Tibial nerve (tissue), 4 donors: ENCODE results near the gene MAGI2. TPM values are rescaled to one million over a fixed set of nuclear protein-coding genes. Genes with fewer than 3 reads are reported as not detected.

Experiments
- DNase-seq, 2 donors: peaks; one replicate each; pipeline ENCODE4 v3.0.0-alpha.2; 2019; ENCODE audit warnings: low spot score in 2 of 2
- H3K27ac ChIP-seq, 4 donors: fragments of 200-600 bp; sonication (generic) in 3 of 4; one replicate each; pipeline ENCODE4 v1.5.1; 2017 to 2019; ENCODE audit warnings: mild to moderate bottlenecking in 1 of 4
- H3K27me3 ChIP-seq, 2 donors: fragments of 200-600 bp; sonication (generic) in 1 of 2; one replicate each; pipeline versions ENCODE4 v1.5.1 to v1.6.0; 2017 to 2019
- H3K36me3 ChIP-seq, 3 donors: fragments of 200-600 bp; sonication (generic); one replicate each; pipeline ENCODE4 v1.5.1; 2018 to 2019
- H3K4me1 ChIP-seq, 4 donors: fragments of 200-600 bp; sonication (generic) in 3 of 4; one replicate each; pipeline ENCODE4 v1.5.1; 2017 to 2019
- H3K4me3 ChIP-seq, 4 donors: fragments of 200-600 bp; sonication (generic) in 3 of 4; one replicate each; pipeline ENCODE4 v1.5.1; 2017 to 2019; ENCODE audit warnings: mild to moderate bottlenecking in 1 of 4, moderate library complexity in 1 of 4
- H3K9me3 ChIP-seq, 4 donors: fragments of 200-600 bp; sonication (generic) in 3 of 4; one replicate each; pipeline ENCODE4 v1.5.1; 2017 to 2019
- EP300 ChIP-seq, 2 donors: sonication (generic); formaldehyde crosslinking; IDR thresholded peaks; one replicate each; pipeline ENCODE4 v1.6.1; 2017; ENCODE audit warnings: antibody characterized with exemption in 2 of 2, mild to moderate bottlenecking in 1 of 2
- POLR2A ChIP-seq, 2 donors: fragments of 450-650 bp; IDR thresholded peaks; one replicate each; pipeline ENCODE4 v1.6.1; 2017; ENCODE audit warnings: antibody characterized with exemption in 2 of 2, mild to moderate bottlenecking in 2 of 2, moderate library complexity in 2 of 2
- WGBS, 2 donors: methylation state at CpG; one replicate each; pipeline ENCODE4 v1.1.5; 2018; 5-methylcytosine and 5-hydroxymethylcytosine counted together
- total RNA-seq, 4 donors: library from RNA; depleted of rRNA; stranded (reverse); fragments of >200 nt; gene quantifications; one replicate each; pipeline ENCODE4 v1.1.0, GENCODE V29; 2016
- TF ChIP-seq, protein P1 (sequence below), 5 experiments: fragments of 200-600 bp in 3 of 5; fragments of 450-650 bp in 2 of 5; sonication (generic) in 3 of 5; IDR thresholded peaks; one replicate each; pipeline ENCODE4 v1.5.1; 2016 to 2019; ENCODE audit warnings: antibody characterized with exemption in 5 of 5, mild to moderate bottlenecking in 3 of 5, moderate library complexity in 2 of 5

The MAGI2 gene
- total RNA-seq, 4 donors from 2014 or later: 33.6 to 58.2 (median 55.6) TPM

DNA sequence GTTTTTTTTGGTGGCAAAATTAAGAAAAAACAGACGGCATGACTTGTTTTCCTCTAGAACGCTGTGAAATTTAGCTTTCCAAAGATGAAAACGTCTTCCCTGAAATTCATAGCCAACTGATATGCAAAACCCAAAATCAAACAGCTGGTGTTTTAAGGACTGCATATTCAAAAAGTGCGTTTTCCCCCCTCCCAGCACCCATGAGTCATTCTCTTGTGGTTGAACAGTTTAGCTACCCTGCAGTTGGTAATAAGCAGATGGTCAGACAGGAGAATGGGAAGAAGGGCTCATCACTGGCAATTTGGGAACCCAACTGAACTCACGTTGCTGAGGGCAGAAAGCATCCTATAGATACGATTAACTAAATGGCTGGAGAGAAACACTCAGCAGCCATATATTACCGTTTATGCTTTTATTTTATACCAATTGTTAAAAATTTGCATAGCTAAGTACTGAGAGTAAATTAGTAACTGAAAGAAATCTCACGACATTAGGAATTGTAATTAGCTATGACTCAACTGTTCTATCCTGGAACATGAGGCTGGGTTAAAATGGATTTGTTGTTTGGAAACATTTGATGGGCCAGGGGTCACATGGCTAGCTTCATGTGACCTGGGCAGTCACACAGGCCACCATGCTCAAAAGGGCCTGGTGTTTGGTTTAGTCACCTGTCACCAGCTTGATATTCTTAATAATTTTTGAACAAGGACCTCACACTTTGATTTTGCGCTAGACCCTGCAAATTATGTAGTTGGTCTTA is 1311.8 kb downstream of the MAGI2 start:
- H3K9me3 ChIP-seq: peaks cover 0 to 7% (median 0%) of the 10 kb centered on the region in 4 donors
- WGBS, 2 donors: 83 to 84% methylated on average over 9 of the region's 9 CpGs
- no peak overlapping the region for H3K4me3 ChIP-seq
- H3K27me3 ChIP-seq: no peaks in the 10 kb centered on the region
- H3K36me3 ChIP-seq: peaks cover 0 to 6% (median 0%) of the 10 kb centered on the region in 3 donors
- TF ChIP-seq POLR2A (IDR thresholded peaks at IDR 0.05): no peak
- TF ChIP-seq, protein P1, sequence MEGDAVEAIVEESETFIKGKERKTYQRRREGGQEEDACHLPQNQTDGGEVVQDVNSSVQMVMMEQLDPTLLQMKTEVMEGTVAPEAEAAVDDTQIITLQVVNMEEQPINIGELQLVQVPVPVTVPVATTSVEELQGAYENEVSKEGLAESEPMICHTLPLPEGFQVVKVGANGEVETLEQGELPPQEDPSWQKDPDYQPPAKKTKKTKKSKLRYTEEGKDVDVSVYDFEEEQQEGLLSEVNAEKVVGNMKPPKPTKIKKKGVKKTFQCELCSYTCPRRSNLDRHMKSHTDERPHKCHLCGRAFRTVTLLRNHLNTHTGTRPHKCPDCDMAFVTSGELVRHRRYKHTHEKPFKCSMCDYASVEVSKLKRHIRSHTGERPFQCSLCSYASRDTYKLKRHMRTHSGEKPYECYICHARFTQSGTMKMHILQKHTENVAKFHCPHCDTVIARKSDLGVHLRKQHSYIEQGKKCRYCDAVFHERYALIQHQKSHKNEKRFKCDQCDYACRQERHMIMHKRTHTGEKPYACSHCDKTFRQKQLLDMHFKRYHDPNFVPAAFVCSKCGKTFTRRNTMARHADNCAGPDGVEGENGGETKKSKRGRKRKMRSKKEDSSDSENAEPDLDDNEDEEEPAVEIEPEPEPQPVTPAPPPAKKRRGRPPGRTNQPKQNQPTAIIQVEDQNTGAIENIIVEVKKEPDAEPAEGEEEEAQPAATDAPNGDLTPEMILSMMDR (IDR thresholded peaks at IDR 0.05): no peak
- TF ChIP-seq EP300 (IDR thresholded peaks at IDR 0.05): no peak
- H3K4me1 ChIP-seq: peaks cover 0 to 10% (median 0%) of the 10 kb centered on the region in 4 donors
- no peak for DNase-seq
- no peak overlapping the region for H3K27ac ChIP-seq

DNA sequence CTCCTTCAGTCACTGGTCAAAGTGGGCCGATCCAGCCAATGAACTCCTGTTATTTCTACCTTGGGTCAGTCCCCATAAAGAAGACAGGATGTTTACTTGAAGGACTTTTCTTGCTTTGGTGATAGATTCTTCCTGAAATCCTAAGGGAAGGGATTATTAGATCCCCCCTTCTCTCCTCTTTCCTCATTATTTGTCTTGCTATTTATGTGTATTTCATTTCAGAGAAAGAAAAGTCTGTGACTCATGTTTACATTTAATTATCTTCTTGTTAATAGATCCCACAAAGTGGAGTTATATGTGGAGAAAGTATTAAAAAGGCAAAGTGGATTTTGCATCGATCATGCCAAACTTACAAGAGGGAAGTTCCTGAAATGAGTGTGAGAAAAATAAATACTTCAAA is 1313.4 kb downstream of the MAGI2 start:
- no peak for TF ChIP-seq EP300 (IDR thresholded peaks at IDR 0.05)
- TF ChIP-seq, protein P1 (IDR thresholded peaks at IDR 0.05): no peak
- no peak for TF ChIP-seq POLR2A (IDR thresholded peaks at IDR 0.05)
- Histone ChIP-seq H3K4me3 (no peak overlapping the region), H3K27me3 (no peaks in the 10 kb centered on the region), H3K4me1 (peaks cover 0 to 10% (median 0%) of the 10 kb centered on the region in 4 donors), H3K36me3 (no peaks in the 10 kb centered on the region), H3K9me3 (peaks cover 0 to 7% (median 0%) of the 10 kb centered on the region in 4 donors), H3K27ac (no peak overlapping the region)
- no peak for DNase-seq
- WGBS, 2 donors: 77 to 81% methylated on average over 2 of the region's 2 CpGs

DNA sequence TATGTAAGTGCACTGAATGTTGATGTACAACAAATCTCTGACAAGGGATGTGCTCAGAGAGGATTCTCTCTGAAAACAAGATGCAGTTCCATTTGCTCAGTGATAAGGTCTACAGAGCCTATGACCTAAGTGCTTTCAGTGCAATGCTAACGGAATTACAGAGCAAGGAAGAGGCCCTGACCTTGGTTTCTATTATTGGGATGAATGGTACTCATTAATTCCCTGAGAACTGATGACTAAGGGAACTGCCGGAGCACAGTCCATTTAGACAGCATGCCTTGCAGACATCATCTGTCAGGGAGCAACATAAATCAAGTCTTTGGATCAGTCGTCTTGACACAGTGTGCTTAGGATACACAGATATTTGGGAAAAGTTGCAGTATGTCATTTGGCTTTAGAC is 1314.1 kb downstream of the MAGI2 start:
- Histone ChIP-seq H3K4me3 (no peak overlapping the region), H3K27ac (no peak overlapping the region), H3K4me1 (peaks cover 0 to 10% (median 0%) of the 10 kb centered on the region in 4 donors), H3K36me3 (peaks cover 0 to 4% (median 0%) of the 10 kb centered on the region in 3 donors), H3K9me3 (peaks cover 0 to under 1% (median 0%) of the 10 kb centered on the region in 4 donors), H3K27me3 (no peaks in the 10 kb centered on the region)
- no peak for DNase-seq
- TF ChIP-seq POLR2A (IDR thresholded peaks at IDR 0.05) (no peak), EP300 (IDR thresholded peaks at IDR 0.05) (no peak)
- TF ChIP-seq, protein P1 (IDR thresholded peaks at IDR 0.05): no peak
- 21 to 32% methylated on average over 3 of the region's 3 CpGs for WGBS, 2 donors

DNA sequence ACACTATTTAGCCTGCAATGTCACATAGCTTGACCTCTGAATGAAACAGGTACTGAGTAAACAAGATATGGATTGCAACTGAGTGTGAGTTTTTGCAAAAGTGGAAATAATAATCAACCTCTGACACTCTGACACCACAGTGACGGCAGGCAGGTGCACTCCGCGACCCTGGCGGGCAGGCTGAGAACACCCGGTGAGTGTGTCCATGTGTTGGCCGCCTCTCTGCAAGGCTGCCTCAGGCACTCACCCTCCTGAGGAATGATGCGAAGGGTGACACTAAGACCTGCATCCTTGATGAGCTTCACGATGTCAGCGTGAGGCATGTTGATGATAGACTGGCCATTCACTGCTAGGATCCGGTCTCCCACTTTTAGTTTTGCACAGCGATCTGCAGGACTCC is 1318.7 kb downstream of the MAGI2 start:
- Histone ChIP-seq H3K36me3 (peaks cover 0 to 17% (median 0%) of the 10 kb centered on the region in 3 donors), H3K27me3 (no peaks in the 10 kb centered on the region), H3K27ac (no peak overlapping the region), H3K4me3 (no peak overlapping the region), H3K4me1 (peaks cover 0 to 8% (median 0%) of the 10 kb centered on the region in 4 donors), H3K9me3 (no peaks in the 10 kb centered on the region)
- no peak for TF ChIP-seq POLR2A (IDR thresholded peaks at IDR 0.05)
- TF ChIP-seq, protein P1 (IDR thresholded peaks at IDR 0.05): no peak
- no peak for TF ChIP-seq EP300 (IDR thresholded peaks at IDR 0.05)
- 87 to 88% methylated on average over 9 to 11 of the region's 11 CpGs for WGBS, 2 donors
- DNase-seq: no peak

DNA sequence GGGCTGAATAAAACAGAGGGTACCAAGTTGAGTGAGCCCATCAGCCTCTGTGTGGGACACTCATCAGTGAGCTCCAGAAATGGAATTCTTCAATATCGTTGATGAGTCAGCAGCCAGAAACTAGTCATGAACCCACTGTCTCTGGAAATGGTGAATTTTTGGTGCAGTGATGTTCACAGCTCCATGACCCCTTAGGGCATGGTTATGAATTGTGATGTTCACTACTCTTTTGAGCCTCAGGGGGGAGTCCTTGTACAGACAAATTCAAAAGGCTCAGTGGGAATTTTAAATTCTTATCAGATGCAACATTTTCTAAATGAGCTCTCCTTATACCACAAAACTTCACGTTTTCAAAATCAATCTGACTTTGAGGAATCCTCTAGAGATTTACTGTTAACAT is 1319.2 kb downstream of the MAGI2 start:
- peaks cover 0 to 17% (median 0%) of the 10 kb centered on the region in 3 donors for H3K36me3 ChIP-seq
- WGBS, 2 donors: 31 to 33% methylated on average over 2 of the region's 2 CpGs
- DNase-seq: no peak
- no peak overlapping the region for H3K27ac ChIP-seq
- H3K4me1 ChIP-seq: peaks cover 0 to 3% (median 0%) of the 10 kb centered on the region in 4 donors
- TF ChIP-seq POLR2A (IDR thresholded peaks at IDR 0.05): no peak
- TF ChIP-seq, protein P1 (IDR thresholded peaks at IDR 0.05): peak in 4 of 5 experiments; percentile 11 to 37 (median 15)
- no peak overlapping the region for H3K4me3 ChIP-seq
- H3K27me3 ChIP-seq: no peaks in the 10 kb centered on the region
- H3K9me3 ChIP-seq: no peaks in the 10 kb centered on the region
